ENCODE data around the gene ADCY10.

DNA sequence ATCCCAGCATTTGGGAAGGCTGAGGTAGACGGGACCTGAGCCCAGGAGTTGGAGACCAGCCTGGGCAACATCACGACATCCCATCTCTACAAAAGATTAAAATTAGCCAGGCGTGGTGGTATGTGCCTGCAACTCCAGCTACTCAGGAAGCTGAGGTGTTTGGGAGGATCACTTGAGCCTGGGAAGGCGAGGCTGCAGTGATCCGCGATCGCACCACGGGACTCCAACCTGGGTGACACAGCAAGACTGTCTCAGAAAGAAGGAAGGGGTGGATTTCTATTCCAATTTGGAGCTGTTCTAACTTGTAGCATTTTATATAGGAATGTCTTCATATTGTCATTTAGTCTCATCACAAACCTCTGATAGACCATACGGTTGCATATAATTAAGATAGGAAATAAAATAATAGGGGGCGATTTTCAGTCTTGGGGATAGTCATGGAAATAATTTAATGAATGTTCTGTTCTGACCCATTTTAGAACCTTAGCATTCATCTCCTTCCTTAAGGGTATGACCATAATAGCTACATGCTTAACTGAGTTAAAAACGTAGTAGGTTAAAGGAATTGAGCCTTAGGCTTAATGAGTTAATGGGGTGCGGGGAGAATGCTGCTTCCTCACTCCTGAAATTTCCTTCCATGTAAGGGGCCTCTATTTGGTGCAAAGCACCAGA lies 93.1 kb downstream of the ADCY10 start:
- TF ChIP-seq, protein P1, sequence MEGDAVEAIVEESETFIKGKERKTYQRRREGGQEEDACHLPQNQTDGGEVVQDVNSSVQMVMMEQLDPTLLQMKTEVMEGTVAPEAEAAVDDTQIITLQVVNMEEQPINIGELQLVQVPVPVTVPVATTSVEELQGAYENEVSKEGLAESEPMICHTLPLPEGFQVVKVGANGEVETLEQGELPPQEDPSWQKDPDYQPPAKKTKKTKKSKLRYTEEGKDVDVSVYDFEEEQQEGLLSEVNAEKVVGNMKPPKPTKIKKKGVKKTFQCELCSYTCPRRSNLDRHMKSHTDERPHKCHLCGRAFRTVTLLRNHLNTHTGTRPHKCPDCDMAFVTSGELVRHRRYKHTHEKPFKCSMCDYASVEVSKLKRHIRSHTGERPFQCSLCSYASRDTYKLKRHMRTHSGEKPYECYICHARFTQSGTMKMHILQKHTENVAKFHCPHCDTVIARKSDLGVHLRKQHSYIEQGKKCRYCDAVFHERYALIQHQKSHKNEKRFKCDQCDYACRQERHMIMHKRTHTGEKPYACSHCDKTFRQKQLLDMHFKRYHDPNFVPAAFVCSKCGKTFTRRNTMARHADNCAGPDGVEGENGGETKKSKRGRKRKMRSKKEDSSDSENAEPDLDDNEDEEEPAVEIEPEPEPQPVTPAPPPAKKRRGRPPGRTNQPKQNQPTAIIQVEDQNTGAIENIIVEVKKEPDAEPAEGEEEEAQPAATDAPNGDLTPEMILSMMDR (IDR thresholded peaks at IDR 0.05; ENCODE audit: low read depth, low read length): no peak
- no peak for TF ChIP-seq EZH2phosphoT487 (IDR thresholded peaks at IDR 0.05; ENCODE audit: low read depth)

Data from OCI-LY3 (cell line).